H1 (cell line): ENCODE results near the gene GOLGA1.

Experiments used
- POLR2AphosphoS5 ChIP-seq: IDR thresholded peaks from 2 replicates; pipeline ENCODE4 v1.6.1; 2011; ENCODE audit warnings: low read depth, low read length
- TF ChIP-seq, protein P1 (sequence below): IDR thresholded peaks from 2 replicates; pipeline ENCODE4 v1.6.1; 2012; ENCODE audit warnings: inconsistent platforms
- TF ChIP-seq, protein P2 (sequence below), 3 experiments: IDR thresholded peaks; 1 replicate in 2 of 3; 2 replicates in 1 of 3; pipeline versions ENCODE4 v1.5.1 to v1.6.1; 2011; ENCODE audit warnings: low read length in 3 of 3, mild to moderate bottlenecking in 3 of 3, inconsistent platforms in 2 of 3, low read depth in 1 of 3, moderate library complexity in 1 of 3; ENCODE audit not compliant: insufficient read depth in 1 of 3; ENCODE audit errors: control extremely low read depth in 1 of 3

DNA sequence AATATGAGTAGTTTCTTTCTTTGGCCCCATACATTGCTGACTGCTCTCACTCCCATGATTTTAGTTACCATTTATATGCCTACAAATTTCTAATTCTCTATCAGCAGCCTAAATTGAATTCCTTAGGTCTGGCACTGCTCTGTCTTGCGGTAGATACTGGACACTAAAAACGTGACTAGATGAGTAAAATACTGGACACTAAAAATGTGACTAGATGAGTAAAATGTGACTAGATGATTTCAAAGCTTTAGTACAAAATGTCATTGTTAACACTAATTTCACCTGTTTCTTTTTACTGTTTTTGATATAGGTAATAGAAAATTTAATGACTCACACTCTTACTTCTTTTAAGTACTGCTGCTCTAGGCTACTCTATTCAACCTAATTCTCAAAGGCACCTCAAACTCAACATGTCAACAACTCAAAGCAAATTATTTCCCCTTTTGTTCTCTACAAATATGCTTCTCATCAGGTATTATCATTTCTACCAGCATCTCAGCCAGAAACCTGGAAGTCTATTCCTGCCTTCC, 31.4 kb upstream of the GOLGA1 start:
- TF ChIP-seq, protein P1, sequence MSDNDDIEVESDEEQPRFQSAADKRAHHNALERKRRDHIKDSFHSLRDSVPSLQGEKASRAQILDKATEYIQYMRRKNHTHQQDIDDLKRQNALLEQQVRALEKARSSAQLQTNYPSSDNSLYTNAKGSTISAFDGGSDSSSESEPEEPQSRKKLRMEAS = no peak
- no peak for TF ChIP-seq POLR2AphosphoS5
- TF ChIP-seq, protein P2, sequence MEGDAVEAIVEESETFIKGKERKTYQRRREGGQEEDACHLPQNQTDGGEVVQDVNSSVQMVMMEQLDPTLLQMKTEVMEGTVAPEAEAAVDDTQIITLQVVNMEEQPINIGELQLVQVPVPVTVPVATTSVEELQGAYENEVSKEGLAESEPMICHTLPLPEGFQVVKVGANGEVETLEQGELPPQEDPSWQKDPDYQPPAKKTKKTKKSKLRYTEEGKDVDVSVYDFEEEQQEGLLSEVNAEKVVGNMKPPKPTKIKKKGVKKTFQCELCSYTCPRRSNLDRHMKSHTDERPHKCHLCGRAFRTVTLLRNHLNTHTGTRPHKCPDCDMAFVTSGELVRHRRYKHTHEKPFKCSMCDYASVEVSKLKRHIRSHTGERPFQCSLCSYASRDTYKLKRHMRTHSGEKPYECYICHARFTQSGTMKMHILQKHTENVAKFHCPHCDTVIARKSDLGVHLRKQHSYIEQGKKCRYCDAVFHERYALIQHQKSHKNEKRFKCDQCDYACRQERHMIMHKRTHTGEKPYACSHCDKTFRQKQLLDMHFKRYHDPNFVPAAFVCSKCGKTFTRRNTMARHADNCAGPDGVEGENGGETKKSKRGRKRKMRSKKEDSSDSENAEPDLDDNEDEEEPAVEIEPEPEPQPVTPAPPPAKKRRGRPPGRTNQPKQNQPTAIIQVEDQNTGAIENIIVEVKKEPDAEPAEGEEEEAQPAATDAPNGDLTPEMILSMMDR (IDR thresholded peaks at IDR 0.05; ENCODE audit: control extremely low read depth in 1 of 3, insufficient read depth in 1 of 3, low read depth in 1 of 3, low read length in 3 of 3) = no peak
